Nephron progenitor cell (in vitro differentiated cells): ENCODE data around the gene PEAK3.

Source experiments
- DNase-seq: peaks from one replicate; pipeline ENCODE4 v3.0.0; 2021
- H3K27ac Mint-ChIP-seq: 2 replicates; pipeline ENCODE4 v1.8.0; 2021; ENCODE audit warnings: mild to moderate bottlenecking, moderate library complexity, mixed read lengths
- H3K27me3 Mint-ChIP-seq: 2 replicates; pipeline ENCODE4 v1.8.0; 2021; ENCODE audit warnings: mild to moderate bottlenecking, low read depth, mixed read lengths; ENCODE audit not compliant: poor library complexity
- H3K36me3 Mint-ChIP-seq: 2 replicates; pipeline ENCODE4 v1.8.0; 2021; ENCODE audit warnings: low read depth, mixed read lengths
- H3K4me1 Mint-ChIP-seq: 2 replicates; pipeline ENCODE4 v1.8.0; 2021; ENCODE audit warnings: mixed read lengths
- H3K4me3 Mint-ChIP-seq: 2 replicates; pipeline ENCODE4 v1.8.0; 2021; ENCODE audit warnings: mild to moderate bottlenecking, moderate library complexity, mixed read lengths
- H3K9me3 Mint-ChIP-seq: 2 replicates; pipeline ENCODE4 v1.8.0; 2021; ENCODE audit warnings: mild to moderate bottlenecking, moderate library complexity, mixed read lengths
- CTCF ChIP-seq: fragments of 200-600 bp; sonication (generic); IDR thresholded peaks from 2 replicates; pipeline ENCODE4 v1.5.0; 2021; ENCODE audit warnings: antibody characterized with exemption

The PEAK3 gene

GRCh38 chr19:2282062-2282861 is at the start of gene PEAK3:
TSS of gene PEAK3 (minus strand) at chr19:2282175. CDS start at chr19:2280931, 1,244 bp downstream.
- H3K36me3 Mint-ChIP-seq = peaks cover 2% of the 10 kb centered on the region
- H3K4me3 Mint-ChIP-seq = peak within 1 kb of the TSS; percentile 55
- H3K9me3 Mint-ChIP-seq = no peaks in the 10 kb centered on the region
- TF ChIP-seq CTCF = no peak
- no peak within 1 kb of the TSS for H3K27ac Mint-ChIP-seq
- peaks cover 73% of the 10 kb centered on the region for H3K27me3 Mint-ChIP-seq
- H3K4me1 Mint-ChIP-seq = peaks cover 7% of the 10 kb centered on the region
- DNase-seq = peak; percentile 75

- Mint-ChIP-seq H3K9me3 (no peaks in the 10 kb centered on the region), H3K4me3 (peak overlapping the region; percentile 94), H3K36me3 (peaks cover 10% of the 10 kb centered on the region), H3K27me3 (no peaks in the 10 kb centered on the region), H3K4me1 (peaks cover 73% of the 10 kb centered on the region), H3K27ac (peak overlapping the region; percentile 97)
- DNase-seq = peak; percentile 54
- TF ChIP-seq CTCF = no peak
Measured at GRCh38 chr19:2330632-2331284, 48.8 kb upstream of the PEAK3 start.

GRCh38 chr19:2330255-2330631 is 48.3 kb upstream of the PEAK3 start:
- peaks cover 7% of the 10 kb centered on the region for H3K36me3 Mint-ChIP-seq
- no peak for TF ChIP-seq CTCF
- peaks cover 76% of the 10 kb centered on the region for H3K4me1 Mint-ChIP-seq
- peak overlapping the region; percentile 97 for H3K27ac Mint-ChIP-seq
- H3K4me3 Mint-ChIP-seq = peak overlapping the region; percentile 94
- DNase-seq = no peak
- no peaks in the 10 kb centered on the region for H3K27me3 Mint-ChIP-seq
- H3K9me3 Mint-ChIP-seq = no peaks in the 10 kb centered on the region

GRCh38 chr19:2329501-2329916 is 47.5 kb upstream of the PEAK3 start:
- no peaks in the 10 kb centered on the region for H3K9me3 Mint-ChIP-seq
- H3K27ac Mint-ChIP-seq = peak overlapping the region; percentile 93
- DNase-seq = no peak
- H3K27me3 Mint-ChIP-seq = no peaks in the 10 kb centered on the region
- no peak for TF ChIP-seq CTCF
- H3K36me3 Mint-ChIP-seq = peaks cover 7% of the 10 kb centered on the region
- H3K4me3 Mint-ChIP-seq = peak overlapping the region; percentile 94
- peaks cover 83% of the 10 kb centered on the region for H3K4me1 Mint-ChIP-seq

GRCh38 chr19:2329149-2329478 is 47.1 kb upstream of the PEAK3 start:
- Mint-ChIP-seq H3K4me1 (peaks cover 87% of the 10 kb centered on the region), H3K9me3 (no peaks in the 10 kb centered on the region), H3K36me3 (peaks cover 7% of the 10 kb centered on the region), H3K4me3 (peak overlapping the region; percentile 94), H3K27me3 (no peaks in the 10 kb centered on the region), H3K27ac (peak overlapping the region; percentile 93)
- no peak for TF ChIP-seq CTCF
- DNase-seq = no peak
